Astrocyte of the cerebellum (primary cell): Measurements from ENCODE around the gene SALL3.

ENCODE experiments used
- DNase-seq: peaks from one replicate; pipeline ENCODE4 v3.0.0-alpha.2; 2011; ENCODE audit warnings: low read depth
- H3K4me3 ChIP-seq: 2 replicates; pipeline ENCODE4 v1.5.1; 2011; ENCODE audit warnings: mild to moderate bottlenecking, low read depth, low read length, moderate library complexity
- in situ Hi-C: cut with HindIII; loops from 2 replicates; pipeline ENCODE4 v1.10.0; 2017; ENCODE audit warnings: low sequenced_read_pairs
- TF ChIP-seq, protein P1 (sequence below): IDR thresholded peaks from 2 replicates; pipeline ENCODE4 v1.5.1; 2012; ENCODE audit warnings: low read length, low read depth, moderate library complexity, mild to moderate bottlenecking; ENCODE audit errors: missing control alignments

SALL3 gene

GRCh38 chr18:78970774-78971333 lies 8.8 kb upstream of the SALL3 start:
- TF ChIP-seq, protein P1, sequence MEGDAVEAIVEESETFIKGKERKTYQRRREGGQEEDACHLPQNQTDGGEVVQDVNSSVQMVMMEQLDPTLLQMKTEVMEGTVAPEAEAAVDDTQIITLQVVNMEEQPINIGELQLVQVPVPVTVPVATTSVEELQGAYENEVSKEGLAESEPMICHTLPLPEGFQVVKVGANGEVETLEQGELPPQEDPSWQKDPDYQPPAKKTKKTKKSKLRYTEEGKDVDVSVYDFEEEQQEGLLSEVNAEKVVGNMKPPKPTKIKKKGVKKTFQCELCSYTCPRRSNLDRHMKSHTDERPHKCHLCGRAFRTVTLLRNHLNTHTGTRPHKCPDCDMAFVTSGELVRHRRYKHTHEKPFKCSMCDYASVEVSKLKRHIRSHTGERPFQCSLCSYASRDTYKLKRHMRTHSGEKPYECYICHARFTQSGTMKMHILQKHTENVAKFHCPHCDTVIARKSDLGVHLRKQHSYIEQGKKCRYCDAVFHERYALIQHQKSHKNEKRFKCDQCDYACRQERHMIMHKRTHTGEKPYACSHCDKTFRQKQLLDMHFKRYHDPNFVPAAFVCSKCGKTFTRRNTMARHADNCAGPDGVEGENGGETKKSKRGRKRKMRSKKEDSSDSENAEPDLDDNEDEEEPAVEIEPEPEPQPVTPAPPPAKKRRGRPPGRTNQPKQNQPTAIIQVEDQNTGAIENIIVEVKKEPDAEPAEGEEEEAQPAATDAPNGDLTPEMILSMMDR: no peak
- in situ Hi-C loops: no loop called here
- DNase-seq: no peak
- no peak overlapping the region for H3K4me3 ChIP-seq

GRCh38 chr18:78971511-78972245 lies 7.9 kb upstream of the SALL3 start:
- in situ Hi-C loops: no loop called here
- TF ChIP-seq, protein P1: no peak
- H3K4me3 ChIP-seq: no peak overlapping the region
- DNase-seq: no peak

DNA sequence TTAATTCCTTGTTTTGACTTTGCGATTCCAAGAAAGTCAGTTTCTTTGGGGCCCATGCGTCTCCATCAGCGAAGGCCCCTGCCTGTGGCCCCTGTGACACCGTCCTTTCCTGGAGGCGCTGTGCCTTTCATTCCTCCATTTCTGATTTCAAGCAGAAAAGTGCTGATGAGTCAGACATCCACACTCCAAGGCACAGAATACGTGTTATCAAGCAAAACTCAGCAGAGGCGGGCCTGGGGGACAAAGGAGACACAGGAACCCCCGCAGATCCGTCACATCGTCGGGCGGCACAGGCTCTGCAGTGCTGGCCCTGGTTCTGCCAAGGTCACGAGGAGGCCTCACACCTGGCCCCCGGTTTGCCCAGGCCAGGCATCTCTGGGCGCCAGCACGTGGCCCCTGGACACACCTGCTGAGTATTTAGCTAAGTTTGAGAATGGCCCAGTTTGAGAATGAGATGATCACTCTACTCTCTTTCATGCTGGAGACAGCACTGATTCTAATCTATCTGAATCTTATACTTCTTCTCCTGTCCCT lies 7.2 kb upstream of the SALL3 start:
- H3K4me3 ChIP-seq: no peak overlapping the region
- in situ Hi-C loops: no loop called here
- no peak for DNase-seq
- TF ChIP-seq, protein P1: no peak

DNA sequence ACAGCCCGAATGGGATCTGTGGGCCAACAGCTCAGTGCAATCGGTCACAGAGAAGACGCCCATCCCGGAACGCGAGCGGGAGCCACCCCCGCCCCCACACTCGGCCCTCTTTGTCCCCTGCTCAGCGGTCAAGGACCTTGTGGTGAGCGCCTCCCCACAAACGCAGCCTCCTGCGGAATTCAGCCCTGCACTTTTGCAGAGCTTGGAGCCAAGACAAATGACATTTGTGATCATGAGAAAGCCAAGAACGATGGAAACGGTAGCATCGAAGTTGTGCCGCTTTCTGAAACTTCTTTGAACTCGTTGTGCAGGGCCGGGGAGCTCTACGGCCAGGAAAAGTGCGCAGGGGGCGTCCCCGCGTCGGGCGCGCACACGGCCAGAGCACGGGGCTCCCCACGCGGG lies 6.7 kb upstream of the SALL3 start:
- in situ Hi-C loops: no loop called here
- no peak for DNase-seq
- no peak overlapping the region for H3K4me3 ChIP-seq
- TF ChIP-seq, protein P1: no peak

DNA sequence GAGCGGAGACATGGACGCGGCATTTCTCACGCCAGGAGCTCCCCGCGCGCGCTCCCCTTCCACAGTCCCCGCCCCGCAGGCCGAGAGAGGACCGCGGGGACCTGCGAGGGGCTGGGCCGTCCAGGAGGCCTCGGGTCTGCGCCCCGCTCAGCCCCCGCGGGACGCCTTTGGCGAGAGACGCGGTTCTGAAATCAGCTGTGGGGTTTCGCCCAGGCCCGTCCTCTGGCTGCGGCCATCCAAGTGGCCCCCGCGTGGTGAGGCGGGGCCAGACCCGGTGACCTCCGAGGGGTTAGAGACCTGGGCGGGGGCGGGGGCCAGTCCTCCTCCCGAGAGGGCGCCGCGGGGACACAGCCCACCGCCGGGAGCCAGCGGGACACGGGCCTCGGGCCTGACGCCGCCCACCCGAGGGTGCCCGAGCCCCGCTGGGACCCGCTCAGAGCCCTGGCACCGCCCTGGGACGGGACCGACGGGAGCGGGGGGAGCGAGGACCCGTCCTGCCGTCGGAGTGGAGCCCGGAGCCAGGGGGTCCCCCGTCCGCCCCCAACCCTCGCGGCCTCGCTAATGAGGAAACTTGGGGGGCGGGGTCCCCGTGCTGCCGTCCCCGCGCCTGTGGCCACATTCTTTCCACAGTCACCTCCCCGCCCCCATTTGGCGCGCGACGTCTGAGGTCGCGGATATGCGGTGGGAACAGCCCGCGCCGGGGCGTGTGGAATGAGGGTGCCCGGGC lies 6.1 kb upstream of the SALL3 start:
- TF ChIP-seq, protein P1: no peak
- in situ Hi-C loops: no loop called here
- no peak for DNase-seq
- H3K4me3 ChIP-seq: no peak overlapping the region

- in situ Hi-C loops: no loop called here
- H3K4me3 ChIP-seq: no peak overlapping the region
- no peak for DNase-seq
- TF ChIP-seq, protein P1: no peak
Observed at GRCh38 chr18:78974115-78974761, 5.4 kb upstream of the SALL3 start.
